Activated B cell treated with CpG ODN at 0.5 μM for 24 hours (primary cell): ENCODE data around the gene FCRL4. TPM values are rescaled to one million over a fixed set of nuclear protein-coding genes. Genes with fewer than 3 reads are reported as not detected.
A peak's percentile ranks its signal among the peaks of the same experiment; 100 is the strongest.

Experiments
- ATAC-seq: fragments of 200-7000 bp; cut with Tn5 transposase; one replicate; pipeline ENCODE4 v1.10.0; 2021; ENCODE audit warnings: low read depth, mild to moderate bottlenecking, moderate library complexity
- CTCF ChIA-PET: fragments of 350-600 bp; sonication (Branson Sonifier 250); formaldehyde crosslinking; loops from one replicate; lab custom pipeline; 2021; ENCODE audit warnings: antibody characterized with exemption; lab: Charles Lee
- POLR2A ChIA-PET: fragments of 350-600 bp; sonication (Branson Sonifier 250); formaldehyde crosslinking; loops from one replicate; lab custom pipeline; 2021; ENCODE audit warnings: antibody characterized with exemption; lab: Charles Lee
- DNase-seq: peaks from one replicate; pipeline ENCODE4 v3.0.0; 2022
- H3K27ac Mint-ChIP-seq: one replicate; pipeline ENCODE4 v1.8.0; 2020; ENCODE audit warnings: mixed read lengths
- H3K27me3 Mint-ChIP-seq: one replicate; pipeline ENCODE4 v1.8.0; 2021; ENCODE audit warnings: mixed read lengths
- H3K36me3 Mint-ChIP-seq: one replicate; pipeline ENCODE4 v1.8.0; 2021; ENCODE audit warnings: low read depth, mixed read lengths
- H3K4me1 Mint-ChIP-seq: one replicate; pipeline ENCODE4 v1.8.0; 2021; ENCODE audit warnings: mixed read lengths
- H3K4me3 Mint-ChIP-seq: one replicate; pipeline ENCODE4 v1.8.0; 2020; ENCODE audit warnings: mild to moderate bottlenecking, mixed read lengths
- H3K9me3 Mint-ChIP-seq: one replicate; pipeline ENCODE4 v1.8.0; 2020; ENCODE audit warnings: mixed read lengths
- intact Hi-C: fragments of 100-400 bp; cut with micrococcal nuclease; formaldehyde crosslinking; loops from one replicate; pipeline ENCODE4 v1.15.1; 2024
- total RNA-seq: library from RNA; stranded (reverse); gene quantifications from 2 replicates; pipeline ENCODE4 v1.2.3, GENCODE V29; 2022
- TF ChIP-seq, protein P1 (sequence below): fragments of 200-600 bp; IDR thresholded peaks from one replicate; pipeline ENCODE4 v1.8.0; 2022; ENCODE audit warnings: antibody characterized with exemption, mild to moderate bottlenecking

FCRL4 gene
- total RNA-seq, 1 donor from 2014 or later: 6.3 TPM

DNA sequence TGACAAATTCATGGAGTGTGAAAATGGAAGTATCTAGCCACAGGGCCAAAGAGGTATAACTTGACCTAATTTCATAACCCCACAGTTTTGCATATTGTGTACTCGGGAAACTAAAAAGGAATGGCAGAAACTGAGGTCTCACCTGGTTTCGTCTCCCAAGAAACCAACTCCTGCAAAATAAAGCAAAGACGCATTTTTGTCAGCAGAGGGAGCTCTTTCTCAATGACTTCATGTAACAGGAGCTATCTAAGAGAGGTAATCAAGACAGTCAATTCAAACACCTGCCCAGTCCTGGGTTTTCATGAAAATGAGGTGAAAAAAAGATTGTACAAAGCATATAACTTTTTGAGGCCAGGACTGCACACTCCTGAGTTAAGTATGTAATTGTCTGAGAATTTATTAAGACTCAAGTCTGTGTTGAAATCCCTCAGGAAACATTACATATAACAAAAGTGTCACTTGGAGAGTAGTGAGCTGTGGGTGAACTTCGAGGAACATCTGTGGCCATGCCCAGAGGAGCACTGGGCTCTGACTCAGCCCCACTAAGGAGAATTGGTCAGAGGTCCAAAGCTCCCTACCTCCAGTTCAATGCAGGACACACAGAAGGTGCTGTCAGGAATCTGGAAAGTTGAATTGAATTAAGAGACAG lies 17.6 kb downstream of the FCRL4 start:
- no peak for ATAC-seq
- DNase-seq: no peak
- peak overlapping the region; percentile 78 for H3K27ac Mint-ChIP-seq
- peak overlapping the region; percentile 28 for H3K4me3 Mint-ChIP-seq
- POLR2A ChIA-PET: interaction anchor here (0.6 to 3.4 kb wide), 16 partner anchors 16 to 282 kb away, joined by 3 to 25 read pairs (median 4); partner anchors contain the start of genes FCRL3 and FCRL4
- H3K4me1 Mint-ChIP-seq: peaks cover 75% of the 10 kb centered on the region
- H3K27me3 Mint-ChIP-seq: no peaks in the 10 kb centered on the region
- peaks cover 2% of the 10 kb centered on the region for H3K36me3 Mint-ChIP-seq
- CTCF ChIA-PET: interaction anchor here (0.8 to 9.8 kb wide), 80 partner anchors 8 to 544 kb away, joined by 3 to 161 read pairs (median 6); partner anchors contain the start of genes FCRL1, FCRL2, FCRL3 and FCRL4
- no peaks in the 10 kb centered on the region for H3K9me3 Mint-ChIP-seq
- TF ChIP-seq, protein P1, sequence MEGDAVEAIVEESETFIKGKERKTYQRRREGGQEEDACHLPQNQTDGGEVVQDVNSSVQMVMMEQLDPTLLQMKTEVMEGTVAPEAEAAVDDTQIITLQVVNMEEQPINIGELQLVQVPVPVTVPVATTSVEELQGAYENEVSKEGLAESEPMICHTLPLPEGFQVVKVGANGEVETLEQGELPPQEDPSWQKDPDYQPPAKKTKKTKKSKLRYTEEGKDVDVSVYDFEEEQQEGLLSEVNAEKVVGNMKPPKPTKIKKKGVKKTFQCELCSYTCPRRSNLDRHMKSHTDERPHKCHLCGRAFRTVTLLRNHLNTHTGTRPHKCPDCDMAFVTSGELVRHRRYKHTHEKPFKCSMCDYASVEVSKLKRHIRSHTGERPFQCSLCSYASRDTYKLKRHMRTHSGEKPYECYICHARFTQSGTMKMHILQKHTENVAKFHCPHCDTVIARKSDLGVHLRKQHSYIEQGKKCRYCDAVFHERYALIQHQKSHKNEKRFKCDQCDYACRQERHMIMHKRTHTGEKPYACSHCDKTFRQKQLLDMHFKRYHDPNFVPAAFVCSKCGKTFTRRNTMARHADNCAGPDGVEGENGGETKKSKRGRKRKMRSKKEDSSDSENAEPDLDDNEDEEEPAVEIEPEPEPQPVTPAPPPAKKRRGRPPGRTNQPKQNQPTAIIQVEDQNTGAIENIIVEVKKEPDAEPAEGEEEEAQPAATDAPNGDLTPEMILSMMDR: peak; percentile 80
- intact Hi-C loops: loop anchor here (1.0 to 10.0 kb wide), 8 partner anchors 14 to 704 kb away; partner anchors contain the start of gene CD1C

DNA sequence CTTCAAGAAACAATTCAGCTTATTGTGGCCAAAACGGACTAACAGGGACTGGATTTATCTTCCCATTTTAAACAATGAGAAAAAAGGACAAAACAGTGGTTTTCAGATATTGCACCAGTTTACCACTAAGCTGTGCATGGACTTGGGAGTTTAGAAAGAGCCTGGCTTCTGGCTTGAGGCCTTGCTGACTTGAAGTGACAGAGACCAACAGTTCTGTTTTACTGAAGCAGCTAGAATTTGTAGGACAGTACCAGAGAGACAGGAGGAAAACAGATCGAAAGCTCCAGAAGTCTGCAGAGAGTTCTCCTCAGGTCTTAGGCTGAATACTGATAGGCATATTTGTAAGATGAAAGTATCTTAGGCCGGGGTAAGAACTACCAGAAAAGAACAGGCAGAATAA lies 20.5 kb downstream of the FCRL4 start:
- CTCF ChIA-PET: interaction anchor here (0.8 to 9.8 kb wide), 7 partner anchors 49 to 371 kb away, joined by 3 to 161 read pairs (median 3); partner anchors contain the start of gene FCRL2
- Mint-ChIP-seq H3K4me3 (no peak overlapping the region), H3K36me3 (peaks cover 2% of the 10 kb centered on the region), H3K27ac (no peak overlapping the region), H3K4me1 (peaks cover 60% of the 10 kb centered on the region), H3K27me3 (no peaks in the 10 kb centered on the region), H3K9me3 (no peaks in the 10 kb centered on the region)
- POLR2A ChIA-PET: interaction anchor here (0.8 kb wide), 1 partner anchor 18 kb away, joined by 3 read pairs; no protein-coding TSS in a partner anchor
- intact Hi-C loops: no loop called here
- no peak for DNase-seq
- no peak for ATAC-seq
- TF ChIP-seq, protein P1: no peak

DNA sequence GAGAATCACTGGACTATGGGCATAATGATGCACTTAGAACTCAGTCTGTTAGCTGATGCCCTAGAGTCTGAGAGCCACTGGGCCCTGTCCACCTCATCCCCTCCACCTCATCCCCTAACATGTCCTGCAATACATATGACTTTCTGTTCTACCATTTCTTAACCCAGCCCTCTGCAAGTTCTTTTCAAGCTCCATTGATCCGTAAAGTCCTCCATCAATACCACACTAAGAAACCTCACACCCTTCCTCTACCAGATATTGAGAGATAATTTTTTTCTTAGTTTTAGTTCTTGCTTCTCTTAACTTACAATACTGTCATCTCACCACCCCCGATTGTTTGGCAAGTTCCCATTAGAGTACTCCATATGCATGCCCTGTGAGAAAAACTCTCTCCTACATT lies 22.1 kb downstream of the FCRL4 start:
- Mint-ChIP-seq H3K27ac (peak overlapping the region; percentile 47), H3K4me3 (peak overlapping the region; percentile 11), H3K4me1 (peaks cover 49% of the 10 kb centered on the region), H3K36me3 (peaks cover 2% of the 10 kb centered on the region), H3K27me3 (no peaks in the 10 kb centered on the region), H3K9me3 (no peaks in the 10 kb centered on the region)
- intact Hi-C loops: no loop called here
- no peak for DNase-seq
- TF ChIP-seq, protein P1: no peak
- peak; percentile 65 for ATAC-seq
- CTCF ChIA-PET: interaction anchor here (1.1 to 2.5 kb wide), 4 partner anchors 49 to 372 kb away, joined by 3 to 12 read pairs (median 4); no protein-coding TSS in a partner anchor
- POLR2A ChIA-PET: interaction anchor here (1.2 kb wide), 1 partner anchor 9 kb away, joined by 3 read pairs; no protein-coding TSS in a partner anchor

DNA sequence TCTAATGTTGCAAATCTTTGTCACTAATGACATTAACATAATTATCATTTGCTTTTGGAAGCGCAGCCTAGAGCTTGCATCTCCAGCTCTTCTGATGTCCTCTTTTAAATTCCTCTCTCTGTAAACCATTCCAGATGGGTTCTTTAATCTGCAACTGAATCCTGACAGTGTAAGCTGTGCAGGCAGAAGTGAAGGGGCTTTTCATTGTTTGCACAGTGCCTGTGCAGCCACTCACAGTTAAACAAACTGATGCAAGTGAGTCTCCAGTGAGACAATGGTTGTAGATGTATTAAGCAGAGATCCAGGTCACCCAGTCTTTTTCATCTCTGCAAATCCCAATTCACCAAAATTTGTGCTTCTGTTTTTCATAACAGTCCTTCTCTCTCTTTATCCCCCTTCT lies 23.0 kb downstream of the FCRL4 start:
- H3K27me3 Mint-ChIP-seq: no peaks in the 10 kb centered on the region
- peaks cover 2% of the 10 kb centered on the region for H3K36me3 Mint-ChIP-seq
- intact Hi-C loops: no loop called here
- no peaks in the 10 kb centered on the region for H3K9me3 Mint-ChIP-seq
- CTCF ChIA-PET: interaction anchor here (1.4 kb wide), 1 partner anchor 200 kb away, joined by 4 read pairs; no protein-coding TSS in a partner anchor
- H3K27ac Mint-ChIP-seq: no peak overlapping the region
- no peak for DNase-seq
- POLR2A ChIA-PET: interaction anchor here (1.2 kb wide), 1 partner anchor 8 kb away, joined by 3 read pairs; no protein-coding TSS in a partner anchor
- TF ChIP-seq, protein P1: no peak
- H3K4me1 Mint-ChIP-seq: peaks cover 40% of the 10 kb centered on the region
- no peak for ATAC-seq
- no peak overlapping the region for H3K4me3 Mint-ChIP-seq
